Astrocyte of the hippocampus (primary cell): Measurements from ENCODE around the gene COBL.
A peak's percentile ranks its signal among the peaks of the same experiment; 100 is the strongest.

ENCODE experiments used
- DNase-seq: peaks from one replicate; pipeline ENCODE4 v3.0.0; 2011; ENCODE audit warnings: low read depth, low spot score

COBL gene

GRCh38 chr7:51316666-51317581 is at the start of gene COBL:
COBL (minus strand) TSS chr7:51316809; CDS start chr7:51316633, 176 bp downstream.
- DNase-seq, result peak; percentile 10

DNA sequence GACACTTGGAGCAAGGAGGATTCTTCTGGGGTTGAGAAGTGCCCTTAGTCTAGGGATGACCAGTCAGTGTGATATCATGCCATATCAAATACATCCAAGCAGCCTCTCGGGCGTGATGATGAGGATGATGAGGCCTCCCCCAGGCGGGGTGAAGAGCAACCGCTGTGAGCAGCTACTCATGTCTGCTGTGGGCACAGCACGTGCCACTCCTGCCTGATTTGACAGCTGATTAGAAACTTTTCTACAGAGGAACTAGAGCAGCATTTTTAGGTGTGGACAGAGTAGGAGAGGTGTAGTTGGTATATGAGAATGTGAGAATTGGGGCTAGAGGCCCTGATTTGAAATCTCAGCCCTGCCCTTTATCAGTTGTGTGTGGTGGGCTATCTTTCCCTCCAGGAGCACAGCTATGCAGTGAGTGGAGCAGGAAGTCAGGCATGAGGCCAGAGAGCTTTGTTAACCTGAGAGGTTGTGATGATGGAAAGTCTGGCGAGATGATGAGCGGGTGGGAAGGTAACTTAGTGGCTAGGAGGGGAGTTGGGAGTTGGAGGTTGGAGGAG is 49.6 kb upstream of the COBL start:
- no peak for DNase-seq

- no peak for DNase-seq
These were observed 41.2 kb upstream of the COBL start for GRCh38 chr7:51357821-51358220.

GRCh38 chr7:51356849-51357516 is 40.4 kb upstream of the COBL start:
- DNase-seq, result no peak

DNA sequence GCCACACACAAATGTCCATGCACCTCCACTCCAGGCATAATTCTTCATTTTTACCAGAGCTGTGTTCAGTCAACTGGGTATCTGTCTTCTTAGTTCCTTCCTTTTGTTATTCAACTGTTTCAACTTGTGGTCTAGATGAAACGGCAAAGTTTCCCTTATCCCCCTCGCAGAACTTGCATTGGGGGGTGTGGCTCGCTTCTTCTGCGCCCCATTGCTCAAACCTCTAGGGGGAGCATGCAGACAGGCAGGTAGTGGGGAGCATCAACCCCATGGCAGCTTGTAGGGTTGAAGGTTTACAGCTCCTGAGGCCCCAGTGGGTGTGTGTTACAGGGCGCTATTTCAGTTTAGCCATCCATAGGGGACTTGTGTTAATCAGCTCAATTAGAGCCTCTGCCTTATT is 38.3 kb upstream of the COBL start:
- DNase-seq, result no peak

- no peak for DNase-seq
These were observed 37.8 kb upstream of the COBL start for GRCh38 chr7:51354434-51354833.

DNA sequence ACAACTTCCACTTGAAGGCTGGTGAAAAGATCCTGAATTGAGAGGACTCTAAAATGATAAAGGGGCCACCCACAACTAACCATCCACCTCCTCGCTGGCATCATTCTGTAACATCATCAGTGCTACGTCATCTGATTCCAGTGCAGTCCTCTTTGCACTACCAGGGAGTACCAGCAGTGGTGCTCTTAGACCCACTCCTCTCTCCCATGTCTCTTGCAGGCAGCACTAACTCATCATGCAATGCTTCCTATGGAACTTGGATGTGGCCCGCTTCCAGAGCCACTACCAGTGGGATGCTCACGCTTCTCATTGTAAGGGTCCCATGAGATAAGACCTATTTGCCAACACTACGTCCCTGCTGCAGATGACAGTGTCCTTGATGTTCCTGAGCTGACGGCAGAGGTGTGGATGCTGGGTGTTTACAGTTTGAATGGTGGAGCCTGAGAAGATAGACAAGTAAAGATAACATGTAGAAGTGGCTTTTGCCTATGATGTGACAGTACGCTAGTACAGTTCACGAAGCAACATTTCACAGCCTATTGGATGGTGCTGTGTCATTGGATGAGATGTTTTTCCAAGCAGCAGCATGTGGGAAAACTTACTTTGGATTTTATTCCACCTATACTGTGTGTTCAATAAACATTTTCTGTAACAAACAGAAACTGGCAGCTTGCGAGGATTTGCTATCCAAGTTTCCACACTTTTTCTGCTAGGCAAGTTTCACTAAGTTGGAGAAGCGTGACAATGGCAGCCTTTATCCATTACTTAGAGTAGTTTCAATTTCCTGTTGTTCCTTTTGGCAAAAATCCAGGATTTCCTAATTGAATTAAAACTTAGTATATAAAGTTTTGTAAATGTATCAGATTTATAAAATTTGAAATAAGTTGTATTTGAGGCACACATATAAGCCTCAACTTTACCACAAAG is 35.8 kb upstream of the COBL start:
- no peak for DNase-seq

- no peak for DNase-seq
These were observed 35.1 kb upstream of the COBL start for GRCh38 chr7:51351661-51352060.

DNA sequence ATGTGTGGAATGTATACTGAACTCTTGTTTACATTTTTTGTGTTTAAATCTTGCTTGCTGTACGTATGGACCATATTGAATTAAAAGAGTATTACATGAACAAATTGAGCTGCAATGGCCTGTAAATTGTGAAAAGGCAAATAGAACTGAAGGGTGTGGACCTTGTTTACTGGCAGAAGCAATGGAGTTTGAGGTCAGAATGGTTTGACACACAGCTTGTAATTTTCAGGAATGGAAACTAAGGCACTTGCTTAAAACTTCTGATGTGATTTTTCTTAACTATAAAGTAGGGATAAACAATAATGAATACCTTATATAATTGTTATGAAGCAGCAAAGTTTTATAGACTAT is 33.9 kb upstream of the COBL start:
- DNase-seq, result no peak

- DNase-seq, result peak; percentile 13
These were observed 33.4 kb upstream of the COBL start for GRCh38 chr7:51349820-51350545.

GRCh38 chr7:51346126-51346525 is 29.5 kb upstream of the COBL start:
- no peak for DNase-seq

DNA sequence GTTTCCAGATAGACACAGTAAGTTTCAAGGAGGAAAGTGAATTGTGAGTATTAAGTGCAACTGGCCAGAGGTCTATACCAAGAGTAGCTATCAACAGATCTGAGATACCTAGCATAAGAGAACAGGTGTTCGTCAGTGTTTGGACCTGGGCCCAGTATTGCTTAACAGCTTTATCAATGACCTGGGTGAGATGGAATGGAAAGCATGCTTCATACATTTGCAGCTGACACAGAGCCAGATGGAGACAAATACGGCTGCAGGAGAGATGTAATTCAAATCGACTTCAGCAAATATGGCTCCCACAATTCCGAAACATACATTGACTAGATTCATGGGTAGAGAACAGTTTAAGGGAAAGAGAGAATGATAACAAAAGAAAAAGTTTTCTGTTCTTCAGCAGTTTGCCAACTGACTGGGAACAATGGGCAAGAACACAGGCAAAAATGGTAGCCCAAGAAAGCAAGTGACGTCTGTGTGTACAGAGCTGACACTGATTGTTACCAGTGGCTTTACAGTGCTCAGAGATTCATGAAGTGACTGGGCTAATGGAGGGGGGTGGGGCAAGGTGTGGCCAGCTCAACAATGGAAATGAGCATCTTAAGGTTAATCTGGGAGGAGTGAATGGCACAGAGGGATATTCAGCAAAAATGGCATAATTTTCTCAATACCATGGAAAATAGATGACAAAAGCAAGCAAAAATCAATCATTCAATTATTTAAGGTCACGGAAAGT is 28.0 kb upstream of the COBL start:
- no peak for DNase-seq

DNA sequence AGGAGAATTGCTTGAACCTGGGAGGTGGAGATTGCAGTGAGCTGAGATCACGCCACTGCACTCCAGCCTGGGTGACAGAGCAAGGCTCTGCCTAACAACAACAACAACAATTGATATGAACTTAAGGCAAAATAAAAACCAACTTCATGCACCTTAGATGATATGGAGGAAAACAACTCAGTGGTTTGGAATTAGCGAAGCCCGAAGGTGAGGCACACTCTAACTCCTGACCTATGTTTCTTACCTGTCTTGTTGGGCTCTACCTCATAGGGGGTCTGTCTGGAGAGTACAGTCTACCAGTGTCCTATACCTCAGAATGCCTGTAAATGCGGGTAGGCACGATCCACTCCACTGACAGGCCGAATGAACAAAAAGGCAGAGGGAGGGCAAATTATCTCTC is 24.3 kb upstream of the COBL start:
- no peak for DNase-seq

DNA sequence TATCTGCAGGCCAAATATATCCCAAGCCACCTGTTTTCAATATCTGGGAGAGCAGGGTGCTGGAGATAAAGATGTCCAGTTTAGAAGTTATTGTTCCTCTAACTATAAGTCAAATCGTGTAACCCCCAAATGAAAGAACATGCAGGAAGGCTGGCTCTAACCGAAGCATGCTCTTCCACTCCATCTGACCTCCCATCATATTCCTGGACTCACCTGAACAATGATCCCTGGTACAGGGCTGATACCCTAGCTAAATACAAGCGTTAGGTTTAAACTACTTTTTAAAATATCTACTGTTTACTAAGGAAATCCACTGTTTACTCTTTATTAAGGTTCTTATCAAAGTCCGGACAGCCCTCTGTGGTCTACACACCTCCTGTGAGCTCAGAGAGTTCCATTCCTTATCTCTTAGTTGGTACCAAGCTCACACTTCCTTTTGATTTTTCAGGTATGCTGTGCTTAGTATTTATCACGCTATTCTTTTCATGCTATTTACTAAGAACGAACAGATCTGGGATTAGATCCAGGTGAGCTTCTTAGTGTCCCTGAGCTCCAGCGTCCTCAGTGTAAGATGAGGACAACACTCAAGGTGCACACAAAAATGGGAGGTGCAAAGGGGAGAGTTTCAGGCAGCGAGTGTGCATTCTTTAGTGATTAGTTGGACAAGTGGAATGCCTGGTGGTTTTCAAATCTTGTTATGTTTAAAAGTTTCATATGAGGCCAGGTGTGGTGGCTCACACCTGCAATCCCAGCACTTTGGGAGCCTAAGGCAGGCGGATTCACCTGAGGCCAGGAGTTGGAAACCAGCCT is 23.6 kb upstream of the COBL start:
- DNase-seq, result no peak

GRCh38 chr7:51335057-51335456 is 18.4 kb upstream of the COBL start:
- no peak for DNase-seq

DNA sequence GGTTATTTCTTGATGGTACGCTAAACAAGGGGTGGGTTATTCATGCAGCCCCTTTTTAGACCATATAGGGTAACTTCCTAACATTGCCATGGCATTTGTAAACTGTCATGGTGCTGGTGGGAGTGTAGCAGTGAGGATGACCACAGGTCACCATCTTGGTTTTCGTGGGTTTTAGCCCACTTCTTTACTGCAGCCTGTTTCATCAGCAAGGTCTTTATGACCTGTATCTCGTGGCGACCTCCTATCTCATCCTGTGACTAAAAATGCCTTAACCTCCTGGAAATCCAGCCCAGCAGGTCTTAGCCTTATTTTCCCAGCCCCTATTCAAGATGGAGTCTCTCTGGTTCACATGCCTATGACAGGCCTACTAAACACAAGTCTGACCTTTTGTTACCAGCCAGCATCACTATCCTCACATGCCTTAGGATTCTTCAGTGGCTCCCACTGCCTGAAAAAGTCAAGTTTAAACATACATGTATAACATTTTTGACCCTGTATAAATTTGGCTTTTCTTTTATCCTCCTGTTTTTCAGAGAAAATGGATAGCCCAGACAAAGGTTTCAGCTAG is 13.2 kb upstream of the COBL start:
- DNase-seq, result no peak

DNA sequence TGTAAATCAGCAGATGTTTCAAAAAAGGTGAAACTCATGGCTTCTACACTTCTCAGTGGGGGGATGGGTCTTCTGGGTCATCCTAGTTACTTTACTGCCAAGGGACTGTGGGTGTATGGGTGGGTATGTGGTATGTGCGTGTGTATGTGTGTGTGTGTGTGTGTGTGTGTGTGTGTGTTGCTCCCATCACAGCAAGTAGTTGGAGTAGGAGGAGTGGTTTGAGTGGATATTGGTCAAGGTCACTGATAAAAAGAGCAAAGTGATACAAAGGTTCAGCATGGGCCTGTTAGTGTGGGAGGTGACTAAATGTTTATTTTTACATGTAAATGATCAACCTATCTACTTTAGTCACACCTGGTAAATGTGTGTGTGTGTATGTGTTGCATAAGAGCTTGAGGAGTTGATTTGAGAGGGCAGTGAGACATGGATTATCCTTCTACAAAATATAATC is 11.8 kb upstream of the COBL start:
- no peak for DNase-seq

- no peak for DNase-seq
These were observed 10.7 kb upstream of the COBL start for GRCh38 chr7:51327287-51327717.
